Femur (tissue), 1 donor: Measurements from ENCODE around the gene REPS2.
A peak's percentile ranks its signal among the peaks of the same experiment; 100 is the strongest.

Experiments
- DNase-seq: peaks from one replicate; pipeline ENCODE4 v3.0.0-alpha.2; 2017

Gene REPS2

DNA sequence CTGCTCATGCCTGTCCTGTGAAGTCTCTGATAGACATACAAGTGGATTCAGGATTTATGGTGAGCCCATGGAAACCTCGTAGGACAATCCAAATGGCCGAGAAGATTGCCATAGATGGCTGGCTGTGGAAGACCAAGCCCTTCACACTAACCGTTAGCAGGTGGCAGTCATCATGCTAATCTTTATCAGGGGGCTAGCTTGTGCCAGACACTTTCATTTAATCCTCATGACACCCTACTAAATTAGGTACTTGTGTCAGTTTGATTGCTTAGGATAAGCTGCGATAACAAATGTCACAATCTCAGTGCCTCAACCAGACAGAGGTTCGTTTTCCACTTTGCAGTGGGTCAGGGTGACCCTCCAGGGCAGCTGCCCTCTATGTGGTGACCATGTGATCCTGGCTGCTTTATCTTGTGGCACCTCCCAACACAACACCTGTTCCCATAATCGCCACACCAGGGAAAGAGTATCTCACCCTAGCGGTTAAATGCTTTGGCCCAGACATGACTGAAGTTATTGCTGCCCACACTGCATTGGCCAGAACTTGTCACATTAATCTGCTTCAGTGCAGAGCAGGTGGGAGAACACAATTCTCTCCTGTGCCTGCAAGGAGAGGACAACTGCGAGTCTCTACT, 60.8 kb downstream of the REPS2 start:
- DNase-seq = no peak

DNA sequence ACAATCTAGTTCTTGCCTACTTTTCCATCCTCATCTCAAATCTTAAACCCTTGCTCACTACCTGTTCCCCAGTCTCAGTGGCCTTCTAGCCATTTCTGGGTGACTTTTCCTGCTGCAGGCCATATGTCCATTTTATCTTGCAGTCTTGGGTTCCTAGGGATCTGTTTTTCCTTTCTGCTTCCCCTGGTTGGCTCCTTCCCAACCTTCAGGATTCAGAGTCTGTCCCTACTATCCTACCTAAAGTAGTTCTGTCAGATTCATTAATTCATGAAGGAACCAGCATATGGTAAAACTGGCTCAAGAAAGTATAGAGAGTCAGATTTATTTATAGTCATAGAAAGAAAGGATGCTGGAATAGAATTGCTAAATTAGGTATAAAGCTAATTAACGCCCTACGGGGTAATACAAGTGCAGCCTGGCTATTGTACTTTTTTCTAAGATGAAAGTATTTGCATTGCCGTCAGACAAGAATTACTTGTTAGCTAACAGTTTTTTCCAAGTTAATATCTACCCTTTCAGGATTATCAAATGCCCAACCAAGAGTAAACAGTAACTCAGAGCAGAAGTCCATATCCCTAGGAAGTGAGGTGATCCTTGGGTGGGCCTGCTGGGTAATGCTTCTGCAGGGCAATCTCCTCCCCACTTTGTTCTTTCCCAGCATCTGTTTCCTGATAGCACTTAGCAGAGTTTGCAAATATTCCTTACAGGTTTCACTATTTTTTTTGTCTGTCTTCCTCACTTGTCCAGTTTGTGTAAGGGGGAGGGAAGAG, 63.6 kb downstream of the REPS2 start:
- no peak for DNase-seq

DNA sequence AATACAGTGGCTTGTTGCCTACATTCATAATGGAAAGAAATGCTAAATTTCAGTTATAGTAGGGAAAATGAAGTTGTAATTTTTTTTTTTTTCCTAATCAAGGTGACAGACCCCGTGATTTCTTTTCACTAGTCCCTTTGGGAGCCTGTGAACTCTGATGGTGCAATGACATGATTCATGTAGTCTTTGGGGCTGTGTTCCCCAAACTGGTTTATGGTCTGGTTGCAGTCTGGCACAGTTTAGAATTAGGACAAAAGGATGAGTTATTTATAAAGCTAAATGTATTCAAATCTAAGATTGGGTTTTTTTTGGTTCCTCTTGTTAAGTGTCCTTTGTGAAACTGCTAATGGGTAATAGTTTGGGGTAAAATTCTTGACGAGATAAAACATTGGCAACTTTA, 66.0 kb downstream of the REPS2 start:
- DNase-seq = no peak

- DNase-seq = no peak
Measured at GRCh38 chrX:17014216-17014615, 67.8 kb downstream of the REPS2 start.

GRCh38 chrX:17017134-17017533, 70.7 kb downstream of the REPS2 start:
- no peak for DNase-seq

DNA sequence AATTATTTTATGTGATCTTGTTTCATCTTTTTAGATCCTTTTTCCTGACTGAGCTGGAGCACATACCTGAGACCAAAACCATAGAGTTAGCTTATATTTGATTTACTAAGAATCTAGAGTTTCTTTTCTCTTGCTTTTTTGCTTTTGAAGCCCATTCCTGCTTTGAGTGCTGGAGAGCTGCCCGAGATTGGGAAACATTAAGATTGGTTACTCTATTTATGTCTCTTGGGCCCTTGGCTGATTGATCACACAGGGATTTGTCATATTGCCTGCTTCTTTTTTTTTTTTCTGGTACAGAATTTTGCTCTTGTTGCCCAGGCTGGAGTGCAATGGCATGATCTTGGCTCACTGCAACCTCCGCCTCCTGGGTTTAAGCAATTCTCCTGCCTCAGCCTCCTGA, 73.9 kb downstream of the REPS2 start:
- DNase-seq = no peak

- DNase-seq = peak; percentile 67
Measured at GRCh38 chrX:17020851-17021821, 74.7 kb downstream of the REPS2 start.

DNA sequence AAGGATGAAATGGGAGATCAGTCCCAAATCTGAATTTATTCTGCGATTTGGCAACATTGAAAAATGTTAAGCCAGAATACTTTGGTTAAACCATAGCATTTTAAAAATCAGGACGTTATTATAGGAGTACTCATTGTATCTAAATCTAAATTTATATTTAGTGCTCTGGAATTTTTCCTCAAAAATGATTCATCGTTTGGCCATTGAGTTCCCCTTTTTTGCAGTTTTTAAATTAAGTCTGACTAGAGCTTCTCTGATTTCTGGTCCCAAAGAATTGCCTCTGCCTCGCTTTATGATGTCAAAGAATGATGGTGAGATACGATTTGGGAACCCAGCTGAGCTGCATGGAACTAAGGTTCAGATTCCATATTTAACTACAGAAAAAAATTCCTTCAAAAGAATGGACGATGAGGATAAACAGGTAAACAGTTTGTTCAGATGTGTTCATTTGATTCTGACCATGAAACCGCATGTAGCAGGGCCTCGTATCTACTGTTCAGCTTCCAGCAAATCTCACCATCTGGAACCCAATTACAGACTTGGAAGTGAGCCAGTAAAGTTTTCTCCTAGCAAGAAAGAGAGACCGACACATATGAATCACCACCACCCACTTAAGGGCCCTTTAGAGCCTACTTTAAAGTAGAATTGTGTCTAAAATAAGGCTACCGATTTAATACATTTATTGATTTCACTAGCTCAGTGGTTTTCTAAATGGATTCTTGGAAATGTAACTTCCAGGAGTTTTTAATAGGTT, 75.6 kb downstream of the REPS2 start:
- DNase-seq = no peak

GRCh38 chrX:17023661-17024060, 77.2 kb downstream of the REPS2 start:
- no peak for DNase-seq

GRCh38 chrX:17024886-17025285, 78.4 kb downstream of the REPS2 start:
- DNase-seq = no peak

DNA sequence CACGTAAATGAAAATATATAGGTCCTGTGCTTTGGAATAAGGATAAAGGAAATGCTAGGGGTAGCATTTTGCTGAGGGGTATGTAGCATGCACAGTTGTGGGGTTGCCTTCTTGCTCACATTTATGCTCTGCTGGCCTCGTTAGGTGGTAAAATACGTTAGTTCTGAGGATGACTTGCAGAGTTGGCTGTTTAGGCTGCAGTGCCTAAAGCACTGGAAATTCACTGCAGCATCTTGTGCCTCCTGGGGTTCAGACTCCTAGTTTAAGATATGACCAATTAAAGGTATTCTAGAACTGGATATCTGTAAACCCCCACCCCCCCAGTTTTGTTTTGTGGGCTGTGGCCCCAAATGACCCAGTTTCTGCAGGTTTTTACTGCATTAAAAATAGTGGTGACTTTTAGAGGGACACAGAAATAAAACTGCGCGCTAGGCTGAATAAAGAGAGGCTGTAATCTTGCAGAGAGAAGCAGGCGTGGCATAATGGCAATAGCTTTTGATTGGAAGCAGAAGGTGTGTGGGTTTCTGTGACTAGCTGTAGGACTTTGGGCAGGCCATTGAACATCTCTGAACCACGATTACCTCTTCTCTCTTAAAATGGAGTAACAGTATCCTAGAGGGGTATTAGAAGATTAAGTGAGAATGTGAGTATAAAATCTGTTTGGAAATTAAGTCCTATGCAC, 79.3 kb downstream of the REPS2 start:
- no peak for DNase-seq

DNA sequence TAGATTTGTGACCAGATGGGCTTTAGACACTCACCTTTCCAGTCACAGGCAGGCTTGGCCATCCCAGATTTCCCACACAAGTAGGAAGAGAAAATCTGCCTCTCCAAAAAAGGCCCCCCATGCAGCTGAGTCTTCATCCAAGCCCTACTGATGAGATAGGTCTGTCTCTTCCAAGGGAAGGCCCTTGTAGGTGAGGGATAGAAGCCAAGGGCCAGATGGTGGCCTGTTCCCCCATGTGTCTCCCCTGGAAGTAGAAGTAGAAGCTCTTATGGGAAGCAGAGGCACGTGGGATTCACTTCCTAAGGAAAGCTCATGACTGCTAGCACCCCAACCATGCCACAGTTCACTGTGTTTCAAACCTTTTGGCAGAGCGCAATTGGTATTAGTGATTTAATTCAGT, 81.5 kb downstream of the REPS2 start:
- no peak for DNase-seq

- no peak for DNase-seq
Measured at GRCh38 chrX:17028356-17028755, 81.9 kb downstream of the REPS2 start.

- DNase-seq = no peak
Measured at GRCh38 chrX:17030092-17030491, 83.6 kb downstream of the REPS2 start.

- DNase-seq = no peak
Measured at GRCh38 chrX:17030580-17031270, 84.3 kb downstream of the REPS2 start.

DNA sequence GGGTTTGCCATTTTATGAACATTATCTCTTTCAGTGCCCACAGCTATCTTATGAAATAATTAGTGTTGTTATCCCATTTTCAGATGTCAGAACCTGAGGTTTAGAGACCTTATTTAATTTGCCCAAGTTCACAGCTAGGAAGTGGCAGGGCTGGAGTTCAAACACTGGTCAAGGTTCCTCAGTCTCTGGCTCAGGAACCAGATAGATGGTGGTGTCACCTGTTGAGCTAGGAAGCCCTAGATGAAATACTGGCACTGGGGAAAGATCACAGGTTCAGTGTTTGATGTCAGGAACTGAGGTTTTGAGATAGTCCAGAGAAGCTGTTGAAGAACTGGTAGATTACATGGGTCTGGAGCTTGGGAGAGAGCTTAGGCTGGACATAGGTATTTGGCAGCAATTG, 85.4 kb downstream of the REPS2 start:
- no peak for DNase-seq

DNA sequence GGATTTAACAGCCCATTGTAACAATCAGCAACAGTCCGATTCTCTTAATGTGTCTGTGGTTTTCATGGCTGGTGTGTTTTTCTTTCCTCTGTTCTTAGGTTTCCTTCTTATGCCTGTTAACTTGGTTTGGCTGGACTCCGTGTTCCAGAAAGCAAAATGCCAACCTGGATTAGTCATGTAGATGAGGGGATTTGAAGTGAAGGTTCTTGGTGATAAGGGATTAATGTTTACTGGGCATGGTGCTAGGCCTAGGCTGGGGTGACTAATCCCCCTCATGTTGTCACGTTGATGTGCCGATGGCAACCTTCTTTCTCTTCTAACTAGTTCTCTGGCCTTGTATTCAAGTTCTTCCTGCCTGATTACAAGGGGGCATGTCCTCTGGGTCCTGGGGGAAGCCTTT, 85.9 kb downstream of the REPS2 start:
- no peak for DNase-seq

DNA sequence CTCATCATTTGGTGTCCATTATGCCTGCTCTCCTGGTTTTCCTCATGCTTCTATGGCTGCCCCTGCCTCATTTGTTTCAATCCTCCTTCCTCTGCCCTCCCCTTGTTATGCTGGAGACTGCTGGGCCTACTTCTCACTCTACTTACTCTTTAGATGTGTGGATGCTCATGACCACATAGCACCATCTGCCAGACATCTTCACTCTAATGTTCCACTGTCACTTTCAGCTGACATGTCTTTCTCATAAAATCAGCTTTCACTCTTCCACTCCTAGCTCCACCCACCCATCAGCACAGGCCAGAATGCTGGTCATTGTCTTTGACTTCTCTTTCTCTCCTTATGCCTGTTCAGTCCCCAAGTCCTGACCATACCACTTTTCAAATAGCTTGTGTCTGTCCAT, 86.8 kb downstream of the REPS2 start:
- DNase-seq = no peak

- no peak for DNase-seq
Measured at GRCh38 chrX:17035111-17035510, 88.7 kb downstream of the REPS2 start.

- DNase-seq = no peak
Measured at GRCh38 chrX:17036171-17036961, 89.9 kb downstream of the REPS2 start.

GRCh38 chrX:17038277-17038676, 91.8 kb downstream of the REPS2 start:
- DNase-seq = no peak
